ENCODE measurements around the gene MPRIP.
A peak's percentile ranks its signal among the peaks of the same experiment; 100 is the strongest.
"Not testable (repeated sequence)": the region's sequence is repeated elsewhere in the genome, so short reads cannot be mapped to it uniquely, and the experiment has no call there.

MPRIP gene

DNA sequence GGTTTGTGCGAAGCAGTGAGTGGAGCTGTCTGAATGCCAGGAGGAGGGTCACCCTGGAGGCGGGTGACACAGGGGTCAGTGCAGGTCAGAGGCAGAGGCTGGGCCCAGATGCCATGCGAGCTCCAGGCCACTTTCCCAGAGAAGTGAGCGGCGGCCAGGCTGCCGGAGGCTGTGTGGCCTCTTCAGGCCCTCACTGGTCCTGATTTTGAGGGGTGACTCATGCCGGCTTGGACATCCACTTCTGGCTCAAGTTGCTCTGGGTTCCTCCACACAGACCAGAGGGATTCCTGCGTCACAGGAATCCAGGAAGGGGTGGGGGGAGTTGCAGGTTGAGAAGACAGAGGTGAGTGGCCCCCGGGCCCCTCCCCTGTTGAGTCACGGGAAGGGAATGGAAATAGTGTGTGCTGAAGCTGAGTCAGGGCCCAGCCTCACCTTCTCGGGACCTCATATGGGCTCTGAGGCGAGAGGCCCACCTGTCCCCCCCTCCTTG, 31.7 kb upstream of the MPRIP start:
- peak; percentile 84 for FAIRE-seq
- DNase-seq (ENCODE audit: insufficient read length, low spot score), result not testable (repeated sequence)

DNA sequence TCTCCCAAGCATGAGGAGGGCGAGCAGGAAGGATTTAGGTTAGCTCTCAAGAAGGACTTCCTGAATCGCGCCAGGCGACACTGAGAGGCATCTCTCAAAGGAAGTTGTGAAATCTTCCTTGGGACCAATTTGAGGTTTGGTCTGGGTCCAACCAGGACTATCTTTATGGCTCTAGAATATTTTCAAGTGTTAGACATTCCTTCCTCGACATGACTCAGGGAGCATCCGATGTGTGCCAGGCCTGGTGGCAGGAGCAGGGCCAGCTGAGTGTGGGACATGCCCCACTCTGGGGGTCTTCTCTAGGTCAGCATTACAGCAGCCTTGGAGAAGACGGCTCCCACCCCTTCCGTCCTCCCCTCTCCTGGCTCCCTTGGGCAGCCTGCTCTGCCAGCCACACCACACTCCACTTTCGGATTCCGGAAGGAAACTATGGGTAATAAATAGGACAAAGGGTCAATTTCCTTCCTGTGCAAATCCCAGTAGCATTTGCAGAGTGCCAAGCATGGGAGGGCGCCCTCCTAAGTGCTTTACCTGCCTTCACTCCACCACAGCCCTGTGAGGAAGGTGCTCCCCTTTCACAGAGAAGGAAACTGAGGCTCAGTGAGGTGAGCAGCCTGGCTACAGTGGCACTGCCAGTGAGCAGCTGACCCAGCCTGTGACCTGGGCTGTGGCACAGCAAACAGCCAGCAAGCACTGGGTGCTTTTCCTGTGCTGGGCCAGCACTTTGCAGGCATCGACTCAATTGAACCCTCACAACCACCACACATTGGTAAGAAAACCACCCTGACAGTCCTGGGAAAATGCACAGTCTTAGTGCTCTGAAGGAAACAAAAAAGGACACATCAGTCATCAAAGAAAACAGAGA, 31.0 kb upstream of the MPRIP start:
- not testable (repeated sequence) for DNase-seq (ENCODE audit: insufficient read length, low spot score); FAIRE-seq

DNA sequence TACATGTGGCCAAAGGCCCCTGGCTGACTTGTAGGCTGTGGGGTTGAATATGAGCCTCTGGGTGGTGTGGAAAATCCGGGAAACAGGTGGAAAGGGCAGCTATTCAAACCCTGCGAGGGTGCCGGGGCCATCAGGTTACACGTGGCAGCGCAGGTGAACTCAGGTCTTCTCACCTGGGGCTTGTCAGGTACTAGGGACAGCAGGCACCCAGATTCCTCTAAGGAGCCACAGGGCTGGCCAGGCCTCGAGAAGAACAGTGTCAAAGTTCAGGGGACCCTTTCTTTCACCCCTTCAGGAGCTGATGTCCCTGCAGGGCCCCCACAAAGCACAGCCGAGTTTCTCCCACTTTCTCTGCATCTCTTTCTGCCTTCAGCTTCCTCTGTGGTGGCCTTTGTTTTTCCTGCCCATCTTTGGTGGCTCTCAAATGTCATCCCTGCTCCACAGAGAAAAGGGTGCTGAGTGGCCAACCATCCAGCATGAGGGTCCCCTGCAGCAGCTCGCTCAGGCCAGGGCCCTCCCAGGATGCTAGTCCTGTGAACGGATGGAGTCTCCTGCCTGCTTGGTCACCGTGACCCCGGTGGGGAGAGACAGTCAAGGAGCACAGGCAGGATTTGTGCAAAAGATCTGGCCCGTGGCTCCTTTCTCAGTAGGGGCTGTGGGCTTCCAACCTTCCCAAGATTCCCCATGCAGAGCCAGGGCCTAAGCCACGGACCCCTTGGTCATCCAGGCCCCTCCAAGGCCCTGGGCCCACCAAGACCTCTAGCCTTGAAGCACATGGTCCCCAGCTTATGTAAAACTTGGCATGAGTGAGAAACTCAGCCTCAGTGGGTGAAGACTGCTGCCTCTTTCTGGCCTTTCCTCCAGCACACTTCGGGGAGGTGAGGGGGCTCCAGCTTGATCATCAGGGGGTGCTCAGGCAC, 28.2 kb upstream of the MPRIP start:
- not testable (repeated sequence) for FAIRE-seq; DNase-seq (ENCODE audit: insufficient read length, low spot score)

DNA sequence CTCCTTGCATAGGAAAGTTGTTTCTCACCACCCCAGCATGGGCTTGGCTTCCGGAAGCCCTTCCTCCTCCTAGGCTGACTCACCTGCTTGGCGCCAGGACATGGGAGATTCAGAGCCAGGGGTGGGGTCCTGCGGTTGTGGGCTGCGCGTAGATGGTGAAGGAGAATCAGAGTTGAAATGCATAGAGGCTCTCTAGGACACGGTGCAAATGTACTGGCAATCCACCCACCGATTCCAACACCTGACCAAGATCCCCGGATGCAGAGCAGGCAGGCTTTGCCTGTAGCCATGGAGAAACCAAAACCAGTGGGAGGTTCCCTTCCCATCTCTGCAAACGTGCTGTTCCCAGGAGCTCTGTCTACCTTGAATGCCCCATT, 27.5 kb upstream of the MPRIP start:
- not testable (repeated sequence) for DNase-seq (ENCODE audit: insufficient read length, low spot score); FAIRE-seq

GRCh38 chr17:17015230-17015629, 27.0 kb upstream of the MPRIP start:
- TF ChIP-seq POLR2A (IDR thresholded peaks at IDR 0.05; ENCODE audit: low read depth, low read length), result no peak
- no peak for FAIRE-seq
- no peak for DNase-seq (ENCODE audit: insufficient read length, low spot score)

- not testable (repeated sequence) for FAIRE-seq
Observed at GRCh38 chr17:17016199-17017197, 25.8 kb upstream of the MPRIP start.

GRCh38 chr17:17017343-17018014, 24.8 kb upstream of the MPRIP start:
- no peak for TF ChIP-seq POLR2A (IDR thresholded peaks at IDR 0.05; ENCODE audit: low read depth, low read length)
- DNase-seq (ENCODE audit: insufficient read length, low spot score) (no peak), FAIRE-seq (no peak)

More at GRCh38 chr17:17016199-17017197, 25.8 kb upstream of the MPRIP start:
- DNase-seq (ENCODE audit: insufficient read length, low spot score), result not testable (repeated sequence)

DNA sequence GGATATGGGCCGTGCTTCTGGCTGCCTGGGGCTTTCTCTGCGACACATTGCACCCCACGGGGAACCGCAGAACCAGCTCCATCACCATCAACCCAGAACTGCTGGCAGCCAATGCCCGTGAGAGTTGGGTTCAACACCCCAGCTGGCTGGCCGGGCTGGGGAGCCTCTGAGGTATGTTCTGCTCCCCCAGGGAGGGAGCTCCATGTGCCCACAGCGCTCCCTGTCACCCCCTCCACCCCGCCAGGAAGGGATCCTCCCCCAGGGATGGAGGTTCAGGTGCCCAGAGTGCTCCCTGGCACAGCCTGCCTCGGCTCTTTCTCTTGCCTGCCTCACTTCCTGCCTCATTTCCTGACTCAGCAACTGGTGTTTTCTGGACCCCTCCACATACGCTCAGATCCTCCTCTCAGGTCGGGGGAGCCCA, 24.2 kb upstream of the MPRIP start:
- TF ChIP-seq POLR2A (IDR thresholded peaks at IDR 0.05; ENCODE audit: low read depth, low read length), result no peak
- DNase-seq (ENCODE audit: insufficient read length, low spot score) (no peak), FAIRE-seq (no peak)

DNA sequence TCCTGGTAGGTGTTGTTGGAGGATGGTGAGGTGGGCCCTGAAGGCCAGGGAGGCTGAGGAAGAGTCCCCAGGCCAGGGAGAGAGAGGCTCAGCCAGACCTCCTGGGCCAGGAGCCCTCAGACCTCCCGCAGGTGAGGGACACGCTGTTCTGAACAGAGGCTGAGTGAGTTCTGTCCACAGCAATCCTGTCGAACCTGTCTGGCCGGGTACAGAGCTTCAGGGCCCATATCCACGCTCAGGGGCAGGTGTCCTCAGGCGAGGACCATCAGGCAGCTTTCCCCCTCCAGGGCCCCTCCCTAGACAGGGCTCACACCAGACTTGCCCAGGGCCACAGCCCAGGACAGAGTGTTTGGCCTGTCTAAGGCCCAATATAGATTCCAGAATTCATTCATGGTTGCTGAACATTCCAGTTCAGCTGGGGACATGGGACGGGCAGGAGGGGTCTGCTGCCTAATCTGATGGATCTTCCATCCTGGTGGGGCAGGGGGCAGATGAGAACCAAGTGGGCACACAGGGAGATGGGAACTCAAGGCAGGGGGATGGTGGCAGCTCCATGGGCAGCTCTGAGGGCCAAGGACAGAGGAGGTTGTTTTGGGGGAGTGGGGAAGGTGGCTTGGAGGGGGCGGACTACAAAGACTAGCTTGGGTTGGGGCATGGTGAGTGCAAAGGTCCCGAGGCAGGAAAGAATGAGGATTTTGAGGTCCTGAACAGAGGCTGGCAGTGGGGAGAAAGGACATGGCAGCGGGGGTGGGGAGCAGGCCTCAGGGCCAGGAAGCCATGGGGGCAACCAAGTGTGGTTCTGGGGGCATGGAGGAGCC, 23.4 kb upstream of the MPRIP start:
- FAIRE-seq (no peak), DNase-seq (ENCODE audit: insufficient read length, low spot score) (no peak)
- no peak for TF ChIP-seq POLR2A (IDR thresholded peaks at IDR 0.05; ENCODE audit: low read depth, low read length)

DNA sequence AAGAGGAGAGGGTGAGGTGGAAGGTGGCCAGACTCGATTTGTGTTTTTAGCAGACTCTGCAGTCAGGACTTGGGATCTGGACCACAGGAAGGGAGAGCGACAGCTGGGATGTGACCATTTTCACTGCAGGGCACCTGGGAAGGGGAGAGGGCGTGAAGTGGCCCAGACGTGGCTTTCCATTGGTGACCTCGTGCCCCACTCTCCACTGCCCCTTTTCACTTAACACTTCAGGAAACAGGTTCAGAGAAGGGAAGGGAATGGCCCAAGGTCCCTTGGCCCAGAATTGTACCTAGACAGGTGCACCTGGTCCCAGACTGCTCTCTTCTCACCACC, 22.9 kb upstream of the MPRIP start:
- no peak for FAIRE-seq

GRCh38 chr17:17019891-17020456, 22.3 kb upstream of the MPRIP start:
- TF ChIP-seq POLR2A (IDR thresholded peaks at IDR 0.05; ENCODE audit: low read depth, low read length), result no peak
- no peak for FAIRE-seq

More for the DNA sequence above, 22.9 kb upstream of the MPRIP start:
- no peak for DNase-seq (ENCODE audit: insufficient read length, low spot score)
- no peak for TF ChIP-seq POLR2A (IDR thresholded peaks at IDR 0.05; ENCODE audit: low read depth, low read length)

GRCh38 chr17:17020821-17021193, 21.4 kb upstream of the MPRIP start:
- no peak for FAIRE-seq
- no peak for DNase-seq (ENCODE audit: insufficient read length, low spot score)
- no peak for TF ChIP-seq POLR2A (IDR thresholded peaks at IDR 0.05; ENCODE audit: low read depth, low read length)

More at GRCh38 chr17:17019891-17020456, 22.3 kb upstream of the MPRIP start:
- DNase-seq (ENCODE audit: insufficient read length, low spot score), result no peak

Measured in H54 (cell line).